Activated B cell treated with CpG ODN at 0.5 μM for 24 hours (primary cell): ENCODE measurements around the gene CACNA1I. TPM values are rescaled to one million over a fixed set of nuclear protein-coding genes. Genes with fewer than 3 reads are reported as not detected.

Source experiments
- ATAC-seq: fragments of 200-7000 bp; cut with Tn5 transposase; one replicate; pipeline ENCODE4 v1.10.0; 2021; ENCODE audit warnings: low read depth, mild to moderate bottlenecking, moderate library complexity
- CTCF ChIA-PET: fragments of 350-600 bp; sonication (Branson Sonifier 250); formaldehyde crosslinking; loops from one replicate; lab custom pipeline; 2021; ENCODE audit warnings: antibody characterized with exemption; lab: Charles Lee
- POLR2A ChIA-PET: fragments of 350-600 bp; sonication (Branson Sonifier 250); formaldehyde crosslinking; loops from one replicate; lab custom pipeline; 2021; ENCODE audit warnings: antibody characterized with exemption; lab: Charles Lee
- DNase-seq: peaks from one replicate; pipeline ENCODE4 v3.0.0; 2022
- H3K27ac Mint-ChIP-seq: one replicate; pipeline ENCODE4 v1.8.0; 2020; ENCODE audit warnings: mixed read lengths
- H3K27me3 Mint-ChIP-seq: one replicate; pipeline ENCODE4 v1.8.0; 2021; ENCODE audit warnings: mixed read lengths
- H3K36me3 Mint-ChIP-seq: one replicate; pipeline ENCODE4 v1.8.0; 2021; ENCODE audit warnings: low read depth, mixed read lengths
- H3K4me1 Mint-ChIP-seq: one replicate; pipeline ENCODE4 v1.8.0; 2021; ENCODE audit warnings: mixed read lengths
- H3K4me3 Mint-ChIP-seq: one replicate; pipeline ENCODE4 v1.8.0; 2020; ENCODE audit warnings: mild to moderate bottlenecking, mixed read lengths
- H3K9me3 Mint-ChIP-seq: one replicate; pipeline ENCODE4 v1.8.0; 2020; ENCODE audit warnings: mixed read lengths
- intact Hi-C: fragments of 100-400 bp; cut with micrococcal nuclease; formaldehyde crosslinking; loops from one replicate; pipeline ENCODE4 v1.15.1; 2024
- total RNA-seq: library from RNA; stranded (reverse); gene quantifications from 2 replicates; pipeline ENCODE4 v1.2.3, GENCODE V29; 2022
- TF ChIP-seq, protein P1 (sequence below): fragments of 200-600 bp; IDR thresholded peaks from one replicate; pipeline ENCODE4 v1.8.0; 2022; ENCODE audit warnings: antibody characterized with exemption, mild to moderate bottlenecking

The CACNA1I gene
- total RNA-seq, 1 donor from 2014 or later, result not detected

DNA sequence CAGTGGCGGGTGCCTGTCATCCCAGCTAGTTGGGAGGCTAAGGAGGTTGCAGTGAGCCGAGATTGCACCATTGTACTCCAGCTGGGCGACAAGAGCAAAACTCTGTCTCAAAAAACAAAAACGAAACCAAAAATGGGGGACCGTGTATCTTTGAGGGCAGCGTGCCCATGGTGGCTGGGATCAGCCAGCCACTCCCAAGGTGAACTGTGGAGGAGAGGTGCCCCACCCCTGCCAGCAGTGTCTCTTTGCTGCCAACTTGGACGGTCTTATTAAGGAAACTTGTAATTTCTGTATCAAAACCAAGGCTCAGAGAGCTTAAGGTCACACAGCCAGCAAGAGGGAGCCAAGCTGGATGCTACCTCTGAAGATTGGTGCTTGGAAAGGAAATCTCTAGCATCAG lies 147.7 kb downstream of the CACNA1I start:
- Mint-ChIP-seq H3K27me3 (peaks cover 5% of the 10 kb centered on the region), H3K4me3 (no peak overlapping the region), H3K27ac (no peak overlapping the region), H3K4me1 (peaks cover 4% of the 10 kb centered on the region), H3K36me3 (no peaks in the 10 kb centered on the region), H3K9me3 (no peaks in the 10 kb centered on the region)
- ATAC-seq (no peak), DNase-seq (no peak)
- intact Hi-C loops, result no loop called here
- TF ChIP-seq, protein P1, sequence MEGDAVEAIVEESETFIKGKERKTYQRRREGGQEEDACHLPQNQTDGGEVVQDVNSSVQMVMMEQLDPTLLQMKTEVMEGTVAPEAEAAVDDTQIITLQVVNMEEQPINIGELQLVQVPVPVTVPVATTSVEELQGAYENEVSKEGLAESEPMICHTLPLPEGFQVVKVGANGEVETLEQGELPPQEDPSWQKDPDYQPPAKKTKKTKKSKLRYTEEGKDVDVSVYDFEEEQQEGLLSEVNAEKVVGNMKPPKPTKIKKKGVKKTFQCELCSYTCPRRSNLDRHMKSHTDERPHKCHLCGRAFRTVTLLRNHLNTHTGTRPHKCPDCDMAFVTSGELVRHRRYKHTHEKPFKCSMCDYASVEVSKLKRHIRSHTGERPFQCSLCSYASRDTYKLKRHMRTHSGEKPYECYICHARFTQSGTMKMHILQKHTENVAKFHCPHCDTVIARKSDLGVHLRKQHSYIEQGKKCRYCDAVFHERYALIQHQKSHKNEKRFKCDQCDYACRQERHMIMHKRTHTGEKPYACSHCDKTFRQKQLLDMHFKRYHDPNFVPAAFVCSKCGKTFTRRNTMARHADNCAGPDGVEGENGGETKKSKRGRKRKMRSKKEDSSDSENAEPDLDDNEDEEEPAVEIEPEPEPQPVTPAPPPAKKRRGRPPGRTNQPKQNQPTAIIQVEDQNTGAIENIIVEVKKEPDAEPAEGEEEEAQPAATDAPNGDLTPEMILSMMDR, result no peak
- CTCF ChIA-PET, result no interaction called here
- POLR2A ChIA-PET, result no interaction called here

GRCh38 chr22:39718921-39719475 lies 148.4 kb downstream of the CACNA1I start:
- no peaks in the 10 kb centered on the region for H3K36me3 Mint-ChIP-seq
- H3K4me1 Mint-ChIP-seq, result no peaks in the 10 kb centered on the region
- intact Hi-C loops, result no loop called here
- TF ChIP-seq, protein P1, result no peak
- ChIA-PET POLR2A (no interaction called here), CTCF (no interaction called here)
- no peak overlapping the region for H3K4me3 Mint-ChIP-seq
- no peaks in the 10 kb centered on the region for H3K9me3 Mint-ChIP-seq
- ATAC-seq (no peak), DNase-seq (no peak)
- no peak overlapping the region for H3K27ac Mint-ChIP-seq
- H3K27me3 Mint-ChIP-seq, result peaks cover 5% of the 10 kb centered on the region

DNA sequence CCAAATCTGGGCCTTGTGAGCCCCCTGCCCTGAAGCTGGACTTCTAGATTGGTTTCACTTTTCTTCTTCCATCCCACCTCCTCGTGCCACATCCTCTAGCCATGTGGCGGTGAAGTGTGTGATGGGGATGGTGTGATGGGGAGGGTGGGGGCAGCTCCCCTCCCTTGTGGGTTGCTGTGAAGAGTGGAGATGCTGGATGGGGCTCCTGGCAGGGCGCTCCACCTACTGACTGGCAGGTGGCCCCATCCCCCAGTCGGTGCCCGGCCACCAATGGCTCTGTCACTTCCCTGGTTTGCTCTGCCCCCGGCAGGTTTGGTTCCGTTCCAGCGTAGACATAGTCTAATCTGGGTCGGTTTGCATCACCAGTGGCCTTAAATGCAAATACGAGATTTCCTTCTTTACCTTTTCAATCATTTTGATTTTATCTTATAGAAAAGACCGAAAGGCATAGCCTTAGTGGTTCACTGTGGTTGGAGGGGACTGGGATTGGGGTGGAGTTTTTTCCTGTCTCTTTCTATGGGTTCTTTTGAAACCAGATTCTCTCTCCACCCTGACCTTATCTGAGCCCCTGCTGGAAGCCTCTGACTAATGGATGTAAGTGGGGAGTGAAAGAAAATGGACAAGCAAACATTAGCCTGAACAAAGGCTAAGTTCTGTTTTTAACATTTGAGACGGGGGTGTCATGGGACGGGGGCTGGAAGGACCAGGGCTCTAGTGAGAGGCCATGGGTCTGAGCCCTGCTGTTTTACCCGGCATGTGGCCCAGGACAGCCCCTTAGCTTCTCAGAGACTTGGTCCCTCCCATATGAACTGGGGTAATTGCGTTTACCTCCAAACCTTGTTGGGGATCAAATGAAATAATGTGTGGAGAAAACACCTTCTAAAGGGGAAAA lies 149.3 kb downstream of the CACNA1I start:
- ChIA-PET POLR2A (no interaction called here), CTCF (no interaction called here)
- no peak overlapping the region for H3K4me3 Mint-ChIP-seq
- intact Hi-C loops, result no loop called here
- ATAC-seq (no peak), DNase-seq (no peak)
- TF ChIP-seq, protein P1, result no peak
- no peaks in the 10 kb centered on the region for H3K36me3 Mint-ChIP-seq
- H3K27me3 Mint-ChIP-seq, result peaks cover 5% of the 10 kb centered on the region
- no peaks in the 10 kb centered on the region for H3K4me1 Mint-ChIP-seq
- H3K27ac Mint-ChIP-seq, result no peak overlapping the region
- H3K9me3 Mint-ChIP-seq, result no peaks in the 10 kb centered on the region

DNA sequence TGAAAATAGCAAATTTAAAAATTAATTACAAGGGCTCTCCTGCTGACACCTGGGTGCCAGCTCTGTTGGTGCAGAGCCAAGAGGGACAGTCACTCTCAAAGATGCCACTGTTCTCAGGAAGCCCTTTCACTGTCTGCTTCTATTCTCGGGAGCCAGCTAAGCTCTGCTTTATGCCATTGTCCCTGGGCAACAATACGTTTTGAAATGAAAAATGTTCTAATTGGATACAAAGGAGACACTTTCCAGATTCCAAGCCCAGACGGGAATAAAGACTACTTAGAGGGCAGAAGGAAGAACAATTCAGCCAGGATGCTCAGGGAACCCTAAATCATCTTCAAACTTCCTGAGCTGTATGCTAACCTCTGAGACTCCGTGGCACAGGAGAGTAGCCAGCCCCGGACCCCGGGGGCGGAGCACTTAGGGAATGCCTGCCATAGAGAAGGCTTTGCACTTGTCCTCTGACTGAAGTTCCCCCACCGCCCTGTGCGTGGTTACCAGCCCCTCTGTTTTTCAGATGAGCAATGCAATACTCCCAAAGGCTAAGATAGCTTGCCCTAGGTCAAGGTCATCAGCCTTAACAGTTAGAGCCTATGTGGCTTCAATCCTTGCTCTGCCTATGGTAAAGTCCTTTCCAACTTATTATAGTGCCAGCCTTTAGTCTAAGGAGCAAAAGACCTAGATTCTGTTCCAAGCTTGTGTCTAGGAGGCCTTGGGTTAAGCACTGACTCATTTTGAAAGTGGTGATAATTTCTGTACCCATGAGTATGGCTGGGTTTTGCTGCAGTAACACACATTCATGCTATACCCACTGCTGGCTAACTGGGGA lies 150.9 kb downstream of the CACNA1I start:
- CTCF ChIA-PET, result no interaction called here
- no peaks in the 10 kb centered on the region for H3K9me3 Mint-ChIP-seq
- no peak for ATAC-seq
- no peak overlapping the region for H3K27ac Mint-ChIP-seq
- POLR2A ChIA-PET, result interaction anchor here (0.7 kb wide), 1 partner anchor 27 kb away, joined by 5 read pairs; no protein-coding TSS in a partner anchor
- intact Hi-C loops, result no loop called here
- TF ChIP-seq, protein P1, result no peak
- H3K4me1 Mint-ChIP-seq, result no peaks in the 10 kb centered on the region
- DNase-seq, result no peak
- peaks cover 5% of the 10 kb centered on the region for H3K27me3 Mint-ChIP-seq
- H3K36me3 Mint-ChIP-seq, result no peaks in the 10 kb centered on the region
- H3K4me3 Mint-ChIP-seq, result no peak overlapping the region

- ATAC-seq (no peak), DNase-seq (no peak)
- no peaks in the 10 kb centered on the region for H3K4me1 Mint-ChIP-seq
- ChIA-PET POLR2A (no interaction called here), CTCF (no interaction called here)
- no peaks in the 10 kb centered on the region for H3K36me3 Mint-ChIP-seq
- intact Hi-C loops, result no loop called here
- TF ChIP-seq, protein P1, result no peak
- no peaks in the 10 kb centered on the region for H3K9me3 Mint-ChIP-seq
- peaks cover 6% of the 10 kb centered on the region for H3K27me3 Mint-ChIP-seq
- H3K27ac Mint-ChIP-seq, result no peak overlapping the region
- H3K4me3 Mint-ChIP-seq, result no peak overlapping the region
Measured at GRCh38 chr22:39722032-39722325, 151.4 kb downstream of the CACNA1I start.
